DOHH2 (cell line): ENCODE results near the gene FAM20A.

Experiments used
- EZH2phosphoT487 ChIP-seq: fragments of 200-600 bp; sonication (generic); IDR thresholded peaks from 2 replicates; pipeline ENCODE4 v1.6.1; 2017; ENCODE audit warnings: borderline replicate concordance, mild to moderate bottlenecking, antibody characterized with exemption, low read length, moderate library complexity, mixed read lengths
- TF ChIP-seq, protein P1 (sequence below): fragments of 200-600 bp; sonication (generic); IDR thresholded peaks from one replicate; pipeline ENCODE4 v1.5.1; 2014; ENCODE audit warnings: antibody characterized with exemption, mild to moderate bottlenecking, low read depth, low read length; ENCODE audit not compliant: poor library complexity, severe bottlenecking

DNA sequence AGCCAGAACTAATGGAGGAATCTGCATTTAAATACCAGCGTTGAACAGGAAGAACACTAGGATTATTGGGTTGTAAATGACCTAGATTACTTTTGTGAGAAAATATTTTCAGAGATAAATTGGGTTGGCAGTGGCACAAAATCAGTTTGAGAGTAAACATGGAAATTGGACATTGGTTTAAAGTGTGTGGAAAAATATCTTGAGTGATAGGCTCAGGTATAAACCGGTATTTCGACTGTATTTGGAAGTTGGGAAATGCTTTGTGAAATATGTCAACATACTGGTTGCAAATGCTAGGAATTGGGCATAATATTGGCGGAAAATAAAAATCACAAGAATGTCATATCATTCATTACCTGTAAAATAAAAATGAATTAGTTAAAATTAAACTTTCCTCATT is 73.9 kb downstream of the FAM20A start:
- TF ChIP-seq, protein P1, sequence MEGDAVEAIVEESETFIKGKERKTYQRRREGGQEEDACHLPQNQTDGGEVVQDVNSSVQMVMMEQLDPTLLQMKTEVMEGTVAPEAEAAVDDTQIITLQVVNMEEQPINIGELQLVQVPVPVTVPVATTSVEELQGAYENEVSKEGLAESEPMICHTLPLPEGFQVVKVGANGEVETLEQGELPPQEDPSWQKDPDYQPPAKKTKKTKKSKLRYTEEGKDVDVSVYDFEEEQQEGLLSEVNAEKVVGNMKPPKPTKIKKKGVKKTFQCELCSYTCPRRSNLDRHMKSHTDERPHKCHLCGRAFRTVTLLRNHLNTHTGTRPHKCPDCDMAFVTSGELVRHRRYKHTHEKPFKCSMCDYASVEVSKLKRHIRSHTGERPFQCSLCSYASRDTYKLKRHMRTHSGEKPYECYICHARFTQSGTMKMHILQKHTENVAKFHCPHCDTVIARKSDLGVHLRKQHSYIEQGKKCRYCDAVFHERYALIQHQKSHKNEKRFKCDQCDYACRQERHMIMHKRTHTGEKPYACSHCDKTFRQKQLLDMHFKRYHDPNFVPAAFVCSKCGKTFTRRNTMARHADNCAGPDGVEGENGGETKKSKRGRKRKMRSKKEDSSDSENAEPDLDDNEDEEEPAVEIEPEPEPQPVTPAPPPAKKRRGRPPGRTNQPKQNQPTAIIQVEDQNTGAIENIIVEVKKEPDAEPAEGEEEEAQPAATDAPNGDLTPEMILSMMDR: no peak
- TF ChIP-seq EZH2phosphoT487: no peak
